H1 (cell line): ENCODE measurements around the gene TMEM131L. TPM values are rescaled to one million over a fixed set of nuclear protein-coding genes. Genes with fewer than 3 reads are reported as not detected.

Experiments
- CBX5 ChIP-seq: fragments of 300-800, 300-1000 bp; sonication (generic); IDR thresholded peaks from 2 replicates; pipeline ENCODE4 v1.7.1; 2016; ENCODE audit warnings: antibody characterized with exemption, low read length, low read depth
- CHD1 ChIP-seq: IDR thresholded peaks from 2 replicates; pipeline ENCODE4 v1.6.1; 2012; ENCODE audit warnings: low read depth, low read length, improper control_type of control experiment
- SIN3A ChIP-seq, 2 experiments: IDR thresholded peaks in 1 of 2; conservative IDR thresholded peaks in 1 of 2; 2 replicates each; pipeline ENCODE4 v1.6.1; 2011 to 2012; ENCODE audit warnings: low read length in 2 of 2, improper control_type of control experiment in 1 of 2, low read depth in 1 of 2, mild to moderate bottlenecking in 1 of 2
- SP1 ChIP-seq: IDR thresholded peaks from 2 replicates; pipeline ENCODE4 v1.6.1; 2011; ENCODE audit warnings: low read depth, low read length
- SRF ChIP-seq: IDR thresholded peaks from 2 replicates; pipeline ENCODE4 v1.6.1; 2011; ENCODE audit warnings: mild to moderate bottlenecking, low read depth, low read length, moderate library complexity
- SUZ12 ChIP-seq: fragments of 200-600 bp; sonication (generic); IDR thresholded peaks from 2 replicates; pipeline ENCODE4 v1.6.1; 2012; ENCODE audit warnings: mild to moderate bottlenecking, inconsistent platforms, low read length, moderate library complexity, mixed read lengths
- polyA plus RNA-seq, 7 experiments: library from polyadenylated mRNA; depleted of rRNA in 3 of 7; stranded (reverse) in 5 of 7; unstranded in 2 of 7; fragments of >200 nt in 5 of 7; fragments of 200-250 nt in 2 of 7; gene quantifications; 1 replicate in 5 of 7; 2 replicates in 1 of 7; 4 replicates in 1 of 7; pipeline versions ENCODE4 v1.2.1 to v1.2.3, GENCODE V29; 2011 to 2013; ENCODE audit warnings: missing spikeins in 2 of 7, mixed read lengths in 2 of 7
- total RNA-seq: library from RNA; stranded (reverse); fragmentation: NEBNext Ultra II Directional; extraction: Animal tissue kit (Norgen Biotek cat#: 25700); gene quantifications from 2 replicates; pipeline ENCODE4 v1.2.1, GENCODE V29; 2021
- TF ChIP-seq, protein P1 (sequence below), 3 experiments: IDR thresholded peaks; 1 replicate in 2 of 3; 2 replicates in 1 of 3; pipeline versions ENCODE4 v1.5.1 to v1.6.1; 2011; ENCODE audit warnings: low read length in 3 of 3, mild to moderate bottlenecking in 3 of 3, inconsistent platforms in 2 of 3, low read depth in 1 of 3, moderate library complexity in 1 of 3; ENCODE audit not compliant: insufficient read depth in 1 of 3; ENCODE audit errors: control extremely low read depth in 1 of 3
- TF ChIP-seq, protein P2 (sequence below): IDR thresholded peaks from 2 replicates; pipeline ENCODE4 v1.6.1; 2011; ENCODE audit warnings: low read depth, mild to moderate bottlenecking, low read length; ENCODE audit not compliant: insufficient read depth
- TF ChIP-seq, protein P3 (sequence below): IDR thresholded peaks from 2 replicates; pipeline ENCODE4 v1.6.1; 2012; ENCODE audit warnings: low read length, inconsistent platforms

The TMEM131L gene
- total and polyA plus RNA-seq, 2 of the 8 experiments (the other 6 are each of a cell fraction or from before 2014, with no cell fraction given): 14.3 to 26.1 TPM

DNA sequence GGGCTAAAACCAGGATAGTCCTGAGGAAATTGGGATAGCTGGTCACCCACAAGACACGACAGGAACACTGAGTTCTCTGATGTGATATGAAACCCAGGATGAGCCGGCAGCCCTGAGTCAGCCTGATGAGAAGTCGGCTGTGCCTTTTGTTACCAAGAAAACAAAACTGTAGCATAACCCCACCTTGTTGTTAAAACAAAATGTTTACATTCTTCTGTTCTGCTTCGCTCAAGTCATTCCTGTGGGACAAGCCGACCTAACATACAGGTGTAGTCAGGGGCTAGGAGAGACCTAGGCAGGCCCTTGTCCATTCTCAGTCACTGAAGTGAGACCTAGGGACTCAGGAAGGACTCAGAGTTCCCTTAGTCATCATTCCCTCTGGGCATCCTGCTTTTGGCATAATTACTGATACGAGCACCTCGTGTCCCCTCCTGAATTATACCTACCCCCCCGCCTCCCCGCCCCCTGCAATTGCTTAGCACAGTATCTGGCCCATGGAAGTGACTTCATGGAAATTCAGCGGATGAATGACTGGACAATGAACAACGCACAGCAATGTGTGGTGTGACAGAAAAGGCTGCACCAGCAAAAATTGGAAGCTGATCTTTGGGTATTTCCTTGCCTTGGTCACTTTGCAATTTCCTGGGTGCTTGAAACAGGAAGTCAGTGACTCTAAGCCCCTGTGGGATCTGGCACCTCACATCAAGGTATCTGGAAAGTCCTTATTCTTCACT is 186.1 kb downstream of the TMEM131L start (continued):
- TF ChIP-seq, protein P1, sequence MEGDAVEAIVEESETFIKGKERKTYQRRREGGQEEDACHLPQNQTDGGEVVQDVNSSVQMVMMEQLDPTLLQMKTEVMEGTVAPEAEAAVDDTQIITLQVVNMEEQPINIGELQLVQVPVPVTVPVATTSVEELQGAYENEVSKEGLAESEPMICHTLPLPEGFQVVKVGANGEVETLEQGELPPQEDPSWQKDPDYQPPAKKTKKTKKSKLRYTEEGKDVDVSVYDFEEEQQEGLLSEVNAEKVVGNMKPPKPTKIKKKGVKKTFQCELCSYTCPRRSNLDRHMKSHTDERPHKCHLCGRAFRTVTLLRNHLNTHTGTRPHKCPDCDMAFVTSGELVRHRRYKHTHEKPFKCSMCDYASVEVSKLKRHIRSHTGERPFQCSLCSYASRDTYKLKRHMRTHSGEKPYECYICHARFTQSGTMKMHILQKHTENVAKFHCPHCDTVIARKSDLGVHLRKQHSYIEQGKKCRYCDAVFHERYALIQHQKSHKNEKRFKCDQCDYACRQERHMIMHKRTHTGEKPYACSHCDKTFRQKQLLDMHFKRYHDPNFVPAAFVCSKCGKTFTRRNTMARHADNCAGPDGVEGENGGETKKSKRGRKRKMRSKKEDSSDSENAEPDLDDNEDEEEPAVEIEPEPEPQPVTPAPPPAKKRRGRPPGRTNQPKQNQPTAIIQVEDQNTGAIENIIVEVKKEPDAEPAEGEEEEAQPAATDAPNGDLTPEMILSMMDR (IDR thresholded peaks at IDR 0.05; ENCODE audit: control extremely low read depth in 1 of 3, insufficient read depth in 1 of 3, low read depth in 1 of 3, low read length in 3 of 3): no peak
- TF ChIP-seq SP1: no peak
- TF ChIP-seq, protein P2, sequence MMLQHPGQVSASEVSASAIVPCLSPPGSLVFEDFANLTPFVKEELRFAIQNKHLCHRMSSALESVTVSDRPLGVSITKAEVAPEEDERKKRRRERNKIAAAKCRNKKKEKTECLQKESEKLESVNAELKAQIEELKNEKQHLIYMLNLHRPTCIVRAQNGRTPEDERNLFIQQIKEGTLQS: no peak
- TF ChIP-seq SRF: no peak
- TF ChIP-seq, protein P3, sequence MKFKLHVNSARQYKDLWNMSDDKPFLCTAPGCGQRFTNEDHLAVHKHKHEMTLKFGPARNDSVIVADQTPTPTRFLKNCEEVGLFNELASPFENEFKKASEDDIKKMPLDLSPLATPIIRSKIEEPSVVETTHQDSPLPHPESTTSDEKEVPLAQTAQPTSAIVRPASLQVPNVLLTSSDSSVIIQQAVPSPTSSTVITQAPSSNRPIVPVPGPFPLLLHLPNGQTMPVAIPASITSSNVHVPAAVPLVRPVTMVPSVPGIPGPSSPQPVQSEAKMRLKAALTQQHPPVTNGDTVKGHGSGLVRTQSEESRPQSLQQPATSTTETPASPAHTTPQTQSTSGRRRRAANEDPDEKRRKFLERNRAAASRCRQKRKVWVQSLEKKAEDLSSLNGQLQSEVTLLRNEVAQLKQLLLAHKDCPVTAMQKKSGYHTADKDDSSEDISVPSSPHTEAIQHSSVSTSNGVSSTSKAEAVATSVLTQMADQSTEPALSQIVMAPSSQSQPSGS: no peak
- no peak for TF ChIP-seq CHD1
- TF ChIP-seq CBX5: no peak
- no peak for TF ChIP-seq SIN3A (conservative IDR thresholded peaks at IDR 0.05 in 1 of 2, IDR thresholded peaks at IDR 0.05 in 1 of 2; ENCODE audit: low read depth in 1 of 2, low read length in 2 of 2)
- TF ChIP-seq SUZ12: no peak
